ENCODE measurements around the gene ZNF708.

GRCh38 chr19:21352830-21353229, 23.6 kb upstream of the ZNF708 start:
- TF ChIP-seq CTCF (IDR thresholded peaks at IDR 0.05) (no peak), EZH2 (IDR thresholded peaks at IDR 0.05; ENCODE audit: borderline replicate concordance, insufficient read depth, low read depth, low read length, poor library complexity, severe bottlenecking) (no peak)

Data from B cell (primary cell).